Suprapubic skin (tissue), 3 donors: ENCODE measurements around the gene POU3F3.

Experiments used
- CTCF ChIP-seq, 2 donors: fragments of 200-600 bp in 1 of 2; fragments of 450-650 bp in 1 of 2; sonication (generic) in 1 of 2; IDR thresholded peaks; one replicate each; pipeline ENCODE4 v1.5.1; 2016 to 2019; ENCODE audit warnings: antibody characterized with exemption in 2 of 2, mild to moderate bottlenecking in 1 of 2, moderate library complexity in 1 of 2
- POLR2A ChIP-seq, 2 donors: fragments of 450-650 bp; IDR thresholded peaks; one replicate each; pipeline ENCODE4 v1.6.1; 2017; ENCODE audit warnings: antibody characterized with exemption in 2 of 2, mild to moderate bottlenecking in 2 of 2, moderate library complexity in 2 of 2

GRCh38 chr2:104849618-104850141 lies 4.2 kb upstream of the POU3F3 start:
- TF ChIP-seq POLR2A (IDR thresholded peaks at IDR 0.05): no peak
- peak; percentile 36 to 74 for TF ChIP-seq CTCF (IDR thresholded peaks at IDR 0.05)
